DND-41 (cell line): ENCODE measurements around the gene HOGA1.

Experiments used
- EZH2 ChIP-seq: IDR thresholded peaks from 3 replicates; pipeline ENCODE4 v1.6.1; 2012; ENCODE audit warnings: borderline replicate concordance, low read depth, mild to moderate bottlenecking, moderate library complexity, low read length, inconsistent platforms; ENCODE audit not compliant: severe bottlenecking
- TF ChIP-seq, protein P1 (sequence below): IDR thresholded peaks from 2 replicates; pipeline ENCODE4 v1.5.1; 2012; ENCODE audit warnings: borderline replicate concordance, low read length, moderate library complexity, mild to moderate bottlenecking; ENCODE audit not compliant: poor library complexity, severe bottlenecking; ENCODE audit errors: extremely low read depth

DNA sequence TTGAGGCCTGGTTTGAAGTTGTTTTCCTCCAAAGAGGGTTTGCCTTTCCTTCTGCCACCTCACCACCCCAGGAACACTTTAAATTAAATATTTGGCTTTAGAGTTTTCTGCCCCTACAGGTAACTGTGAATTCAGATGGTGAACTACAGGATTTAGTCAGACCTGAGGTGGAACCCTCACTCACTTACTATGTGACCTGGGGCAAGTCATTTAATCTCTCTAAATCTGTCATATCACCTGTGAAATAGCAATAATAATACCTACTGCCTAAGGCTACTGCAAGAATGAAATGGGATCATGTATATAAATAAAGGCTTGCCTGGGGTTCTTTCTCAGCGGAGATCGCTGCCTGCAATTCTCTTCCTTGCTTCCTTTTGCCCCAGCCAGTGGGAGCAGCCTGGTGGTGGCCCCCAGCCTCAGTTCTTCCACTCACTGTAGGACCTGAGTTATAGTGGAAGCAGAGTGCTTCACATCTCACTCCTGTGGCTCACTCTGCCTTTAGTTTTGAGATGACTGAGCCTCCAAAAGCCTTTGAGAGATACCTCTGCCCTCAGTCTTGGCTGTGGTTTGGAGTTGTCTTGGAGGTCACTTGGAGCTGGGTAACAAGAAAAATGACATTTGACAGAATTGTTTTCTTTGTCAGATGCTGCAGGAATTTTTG is 17.7 kb upstream of the HOGA1 start:
- TF ChIP-seq, protein P1, sequence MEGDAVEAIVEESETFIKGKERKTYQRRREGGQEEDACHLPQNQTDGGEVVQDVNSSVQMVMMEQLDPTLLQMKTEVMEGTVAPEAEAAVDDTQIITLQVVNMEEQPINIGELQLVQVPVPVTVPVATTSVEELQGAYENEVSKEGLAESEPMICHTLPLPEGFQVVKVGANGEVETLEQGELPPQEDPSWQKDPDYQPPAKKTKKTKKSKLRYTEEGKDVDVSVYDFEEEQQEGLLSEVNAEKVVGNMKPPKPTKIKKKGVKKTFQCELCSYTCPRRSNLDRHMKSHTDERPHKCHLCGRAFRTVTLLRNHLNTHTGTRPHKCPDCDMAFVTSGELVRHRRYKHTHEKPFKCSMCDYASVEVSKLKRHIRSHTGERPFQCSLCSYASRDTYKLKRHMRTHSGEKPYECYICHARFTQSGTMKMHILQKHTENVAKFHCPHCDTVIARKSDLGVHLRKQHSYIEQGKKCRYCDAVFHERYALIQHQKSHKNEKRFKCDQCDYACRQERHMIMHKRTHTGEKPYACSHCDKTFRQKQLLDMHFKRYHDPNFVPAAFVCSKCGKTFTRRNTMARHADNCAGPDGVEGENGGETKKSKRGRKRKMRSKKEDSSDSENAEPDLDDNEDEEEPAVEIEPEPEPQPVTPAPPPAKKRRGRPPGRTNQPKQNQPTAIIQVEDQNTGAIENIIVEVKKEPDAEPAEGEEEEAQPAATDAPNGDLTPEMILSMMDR = no peak
- no peak for TF ChIP-seq EZH2
